H1 (cell line): Measurements from ENCODE around the gene SEC22C. TPM values are rescaled to one million over a fixed set of nuclear protein-coding genes. Genes with fewer than 3 reads are reported as not detected.

Source experiments
- CTCF ChIA-PET: fragments of 300-600 bp; sonication (Branson Sonifier 250); formaldehyde crosslinking; loops from one replicate; lab custom pipeline; 2021; ENCODE audit not compliant: partially characterized antibody; lab: Charles Lee
- POLR2A ChIA-PET: fragments of 300-600 bp; sonication (Branson Sonifier 250); formaldehyde crosslinking; loops from one replicate; lab custom pipeline; 2021; ENCODE audit warnings: inconsistent platforms; ENCODE audit not compliant: partially characterized antibody; lab: Charles Lee
- DNase-seq, 2 experiments: peaks; one replicate each; pipeline versions ENCODE4 v3.0.0 to v3.0.0-alpha.2; 2010 to 2022; ENCODE audit warnings: low spot score in 2 of 2, low read depth in 1 of 2, mixed read lengths in 1 of 2
- FAIRE-seq: peaks from 2 replicates; lab custom pipeline; 2011; peaks lifted over from hg19 to GRCh38; lab: Jason Lieb, UNC
- H2AFZ ChIP-seq: 2 replicates; pipeline ENCODE4 v1.8.1; 2012; ENCODE audit warnings: low read length, inconsistent platforms
- H2AK5ac ChIP-seq: 2 replicates; pipeline ENCODE4 v1.6.1; 2013; ENCODE audit warnings: low read depth, low read length
- H2BK120ac ChIP-seq: replicated peaks from 2 replicates; pipeline ENCODE3; 2013; ENCODE audit warnings: low read depth, low read length, inconsistent platforms
- H2BK12ac ChIP-seq: 2 replicates; pipeline ENCODE4 v1.6.1; 2013; ENCODE audit warnings: low read depth, low read length
- H2BK15ac ChIP-seq: 2 replicates; pipeline ENCODE4 v1.6.1; 2013; ENCODE audit warnings: low read length
- H2BK20ac ChIP-seq: 2 replicates; pipeline ENCODE4 v1.6.1; 2013; ENCODE audit warnings: low read length
- H2BK5ac ChIP-seq: 2 replicates; pipeline ENCODE4 v1.6.1; 2013; ENCODE audit warnings: low read depth, low read length
- H3K14ac ChIP-seq: 2 replicates; pipeline ENCODE4 v1.6.1; 2013; ENCODE audit warnings: inconsistent platforms; ENCODE audit not compliant: insufficient read length
- H3K18ac ChIP-seq: 2 replicates; pipeline ENCODE4 v1.6.1; 2013; ENCODE audit warnings: low read length; ENCODE audit errors: extremely low read depth
- H3K23ac ChIP-seq: 2 replicates; pipeline ENCODE4 v1.6.1; 2013; ENCODE audit warnings: inconsistent platforms; ENCODE audit not compliant: insufficient read length
- H3K23me2 ChIP-seq: 2 replicates; pipeline ENCODE4 v1.6.1; 2013; ENCODE audit warnings: low read depth, low read length
- H3K27ac ChIP-seq: 2 replicates; pipeline ENCODE4 v1.6.1; 2011; ENCODE audit warnings: low read depth, low read length, inconsistent platforms
- H3K27me3 ChIP-seq, 4 experiments: replicated peaks in 1 of 4; 1 replicate in 1 of 4; 2 replicates in 3 of 4; pipeline versions ENCODE4 v1.6.1 to v1.8.1; 2011 to 2013; ENCODE audit warnings: low read length in 3 of 4, mild to moderate bottlenecking in 3 of 4, inconsistent platforms in 2 of 4, mixed read lengths in 2 of 4, moderate library complexity in 1 of 4; ENCODE audit not compliant: control insufficient read depth in 3 of 4, insufficient read depth in 3 of 4; ENCODE audit errors: extremely low read depth in 1 of 4
- H3K36me3 ChIP-seq, 4 experiments: 2 replicates each; pipeline versions ENCODE4 v1.6.1 to v1.8.1; 2011 to 2013; ENCODE audit warnings: mild to moderate bottlenecking in 4 of 4, low read length in 3 of 4, moderate library complexity in 2 of 4, control low read depth in 1 of 4, inconsistent platforms in 1 of 4; ENCODE audit not compliant: insufficient read depth in 4 of 4, control insufficient read depth in 2 of 4
- H3K4ac ChIP-seq: replicated peaks from 2 replicates; pipeline ENCODE3; 2013; ENCODE audit warnings: low read length, low read depth, mixed read lengths, inconsistent platforms; ENCODE audit not compliant: insufficient read length
- H3K4me1 ChIP-seq, 4 experiments: replicated peaks in 1 of 4; 1 replicate in 1 of 4; 2 replicates in 3 of 4; pipeline versions ENCODE4 v1.6.1 to v1.8.1; 2011 to 2013; ENCODE audit warnings: low read length in 3 of 4, inconsistent platforms in 2 of 4, mixed read lengths in 1 of 4; ENCODE audit not compliant: insufficient read depth in 4 of 4, control insufficient read depth in 3 of 4
- H3K4me2 ChIP-seq, 2 experiments: 2 replicates each; pipeline versions ENCODE4 v1.6.1 to v1.8.1; 2011 to 2013; ENCODE audit warnings: low read depth in 2 of 2, low read length in 2 of 2, control low read depth in 1 of 2, inconsistent platforms in 1 of 2, mild to moderate bottlenecking in 1 of 2; ENCODE audit not compliant: insufficient read depth in 1 of 2
- H3K4me3 ChIP-seq, 4 experiments: fragments of 200-600, 300-600 bp in 1 of 4; sonication (generic), shearing (Covaris generic), sonication (Bioruptor Twin) in 1 of 4; 2 replicates each; pipeline versions ENCODE4 v1.5.1 to v1.8.1; 2011 to 2016; ENCODE audit warnings: low read length in 4 of 4, low read depth in 3 of 4, control low read depth in 2 of 4, inconsistent platforms in 2 of 4, mild to moderate bottlenecking in 2 of 4, mixed read lengths in 1 of 4, moderate library complexity in 1 of 4; ENCODE audit not compliant: insufficient read depth in 2 of 4; ENCODE audit errors: extremely low read depth in 1 of 4
- H3K56ac ChIP-seq: replicated peaks from 2 replicates; pipeline ENCODE3; 2013; ENCODE audit warnings: low read depth, mild to moderate bottlenecking, mixed read lengths, low read length, inconsistent platforms; ENCODE audit not compliant: insufficient read length
- H3K79me1 ChIP-seq: 2 replicates; pipeline ENCODE4 v1.6.1; 2013; ENCODE audit warnings: low read depth, low read length, control low read depth
- H3K79me2 ChIP-seq, 2 experiments: 2 replicates each; pipeline versions ENCODE4 v1.6.1 to v1.8.1; 2012 to 2013; ENCODE audit warnings: low read length in 2 of 2, mild to moderate bottlenecking in 2 of 2, inconsistent platforms in 1 of 2; ENCODE audit not compliant: insufficient read depth in 2 of 2, control insufficient read depth in 1 of 2
- H3K9ac ChIP-seq, 4 experiments: replicated peaks in 1 of 4; 1 replicate in 1 of 4; 2 replicates in 3 of 4; pipeline versions ENCODE4 v1.6.1 to v1.8.1; 2011 to 2013; ENCODE audit warnings: low read depth in 3 of 4, low read length in 3 of 4, control low read depth in 2 of 4, mild to moderate bottlenecking in 2 of 4, moderate library complexity in 2 of 4, inconsistent platforms in 1 of 4; ENCODE audit errors: extremely low read depth in 1 of 4
- H3K9me3 ChIP-seq, 2 experiments: 2 replicates each; pipeline versions ENCODE4 v1.6.1 to v1.8.1; 2012 to 2013; ENCODE audit warnings: mild to moderate bottlenecking in 2 of 2, moderate library complexity in 2 of 2, control low read depth in 1 of 2, inconsistent platforms in 1 of 2, low read depth in 1 of 2, low read length in 1 of 2, mixed read lengths in 1 of 2; ENCODE audit not compliant: insufficient read depth in 2 of 2
- H4K20me1 ChIP-seq, 2 experiments: replicated peaks in 1 of 2; 2 replicates each; pipeline versions ENCODE3 to v1.8.1; 2011 to 2013; ENCODE audit warnings: inconsistent platforms in 2 of 2, low read length in 2 of 2, mild to moderate bottlenecking in 1 of 2; ENCODE audit not compliant: insufficient read depth in 2 of 2, control insufficient read depth in 1 of 2
- H4K5ac ChIP-seq: 2 replicates; pipeline ENCODE4 v1.6.1; 2013; ENCODE audit warnings: low read length, low read depth, mixed read lengths, inconsistent platforms; ENCODE audit not compliant: insufficient read length
- H4K8ac ChIP-seq: 2 replicates; pipeline ENCODE4 v1.8.0; 2013; ENCODE audit warnings: mild to moderate bottlenecking, moderate library complexity, low read length, inconsistent platforms; ENCODE audit not compliant: insufficient read depth; ENCODE audit errors: extremely low read depth
- H4K91ac ChIP-seq: replicated peaks from 2 replicates; pipeline ENCODE3; 2013; ENCODE audit warnings: low read length, mixed read lengths, inconsistent platforms; ENCODE audit not compliant: insufficient read length
- BACH1 ChIP-seq: IDR thresholded peaks from 2 replicates; pipeline ENCODE4 v1.6.1; 2012; ENCODE audit warnings: low read length, improper control_type of control experiment
- FOSL1 ChIP-seq: IDR thresholded peaks from 2 replicates; pipeline ENCODE4 v1.6.1; 2011; ENCODE audit warnings: mild to moderate bottlenecking, low read depth, low read length, moderate library complexity; ENCODE audit not compliant: insufficient read depth
- GABPA ChIP-seq: IDR thresholded peaks from 2 replicates; pipeline ENCODE4 v1.6.1; 2011; ENCODE audit warnings: mild to moderate bottlenecking, low read length, moderate library complexity, borderline replicate concordance; ENCODE audit not compliant: insufficient read depth
- POLR2AphosphoS5 ChIP-seq: IDR thresholded peaks from 2 replicates; pipeline ENCODE4 v1.6.1; 2011; ENCODE audit warnings: low read depth, low read length
- POU5F1 ChIP-seq: IDR thresholded peaks from 2 replicates; pipeline ENCODE4 v1.6.1; 2011; ENCODE audit warnings: low read depth, mild to moderate bottlenecking, low read length, moderate library complexity
- SIN3A ChIP-seq, 2 experiments: IDR thresholded peaks in 1 of 2; conservative IDR thresholded peaks in 1 of 2; 2 replicates each; pipeline ENCODE4 v1.6.1; 2011 to 2012; ENCODE audit warnings: low read length in 2 of 2, improper control_type of control experiment in 1 of 2, low read depth in 1 of 2, mild to moderate bottlenecking in 1 of 2
- SIX5 ChIP-seq: IDR thresholded peaks from 2 replicates; pipeline ENCODE4 v1.6.1; 2011; ENCODE audit warnings: mild to moderate bottlenecking, low read depth, low read length
- TAF1 ChIP-seq: IDR thresholded peaks from 2 replicates; pipeline ENCODE4 v1.6.1; 2011; ENCODE audit warnings: mild to moderate bottlenecking, low read depth, low read length
- YY1 ChIP-seq: IDR thresholded peaks from 2 replicates; pipeline ENCODE4 v1.6.1; 2011; ENCODE audit warnings: low read depth, mild to moderate bottlenecking, low read length
- WGBS, 2 experiments: shearing (Covaris generic) in 1 of 2; methylation state at CpG; one replicate each; pipeline versions ENCODE4 v1.1.6 to v1.1.7; 2013 to 2015; ENCODE audit warnings: low lambda C conversion rate in 2 of 2, mixed read lengths in 2 of 2, inconsistent platforms in 1 of 2, low coverage in 1 of 2, missing lambda C conversion rate in 1 of 2; ENCODE audit not compliant: insufficient replicate concordance in 2 of 2, insufficient coverage in 1 of 2, insufficient read length in 1 of 2; ENCODE audit errors: extremely low coverage in 1 of 2, missing lambda C conversion rate in 1 of 2; 5-methylcytosine and 5-hydroxymethylcytosine counted together
- polyA plus RNA-seq, 7 experiments: library from polyadenylated mRNA; depleted of rRNA in 3 of 7; stranded (reverse) in 5 of 7; unstranded in 2 of 7; fragments of >200 nt in 5 of 7; fragments of 200-250 nt in 2 of 7; gene quantifications; 1 replicate in 5 of 7; 2 replicates in 1 of 7; 4 replicates in 1 of 7; pipeline versions ENCODE4 v1.2.1 to v1.2.3, GENCODE V29; 2011 to 2013; ENCODE audit warnings: missing spikeins in 2 of 7, mixed read lengths in 2 of 7
- total RNA-seq: library from RNA; stranded (reverse); fragmentation: NEBNext Ultra II Directional; extraction: Animal tissue kit (Norgen Biotek cat#: 25700); gene quantifications from 2 replicates; pipeline ENCODE4 v1.2.1, GENCODE V29; 2021

Gene SEC22C
- total and polyA plus RNA-seq, 2 of the 8 experiments (the other 6 are each of a cell fraction or from before 2014, with no cell fraction given): 23.4 to 38.3 TPM

- Histone ChIP-seq H2BK15ac (no peak overlapping the region), H2AK5ac (no peak overlapping the region), H4K91ac (no peak overlapping the region), H2BK12ac (no peak overlapping the region), H3K23ac (no peak overlapping the region), H3K23me2 (no peaks in the 10 kb centered on the region), H3K27ac (no peak overlapping the region), H2BK5ac (no peak overlapping the region), H3K79me2 (no peaks in the 10 kb centered on the region), H4K8ac (no peak overlapping the region), H3K36me3 (no peaks in the 10 kb centered on the region), H3K4me3 (no peak overlapping the region), H3K9me3 (no peaks in the 10 kb centered on the region), H2BK20ac (no peak overlapping the region), H3K4ac (no peak overlapping the region), H3K18ac (no peak overlapping the region), H3K56ac (no peak overlapping the region), H3K9ac (no peak overlapping the region), H4K5ac (no peak overlapping the region), H3K14ac (no peak overlapping the region), H3K4me1 (no peaks in the 10 kb centered on the region; a peak in 1 of 7 replicates), H3K4me2 (no peak overlapping the region), H2BK120ac (no peak overlapping the region), H4K20me1 (peaks cover 0 to 2% of the 10 kb centered on the region in 2 experiments), H3K79me1 (no peaks in the 10 kb centered on the region), H2AFZ (no peak overlapping the region), H3K27me3 (no peaks in the 10 kb centered on the region)
- no peak for FAIRE-seq
- no peak for TF ChIP-seq SIN3A (conservative IDR thresholded peaks at IDR 0.05 in 1 of 2, IDR thresholded peaks at IDR 0.05 in 1 of 2; ENCODE audit: low read depth in 1 of 2, low read length in 2 of 2)
- no peak for TF ChIP-seq POLR2AphosphoS5
- no peak for TF ChIP-seq GABPA
- no peak for TF ChIP-seq YY1
- no peak for TF ChIP-seq FOSL1
- TF ChIP-seq SIX5: no peak
- no peak for TF ChIP-seq BACH1
- TF ChIP-seq TAF1: no peak
- TF ChIP-seq POU5F1: no peak
- ChIA-PET POLR2A (interaction anchor here (0.6 kb wide), 1 partner anchor 9 kb away, joined by 3 read pairs; no protein-coding TSS in a partner anchor), CTCF (interaction anchor here (0.8 to 23.3 kb wide), 7 partner anchors 9 to 326 kb away, joined by 3 to 458 read pairs (median 4); partner anchors contain the start of gene VIPR1)
- 92% methylated on average over 3 of the region's 3 CpGs; no CpG with 5 or more reads in 1 of the 2 experiments for WGBS, 2 experiments
- DNase-seq: no peak
Measured at GRCh38 chr3:42524751-42525150, 57.0 kb downstream of the SEC22C start.
